NCI-H524 treated with DMSO at 0.1 percent for 48 hours (cell line): ENCODE results near the gene TLE4.

Experiments
- DNase-seq: peaks from one replicate; lab custom pipeline; 2025; lab: John Stamatoyannopoulos, UW

Gene TLE4

DNA sequence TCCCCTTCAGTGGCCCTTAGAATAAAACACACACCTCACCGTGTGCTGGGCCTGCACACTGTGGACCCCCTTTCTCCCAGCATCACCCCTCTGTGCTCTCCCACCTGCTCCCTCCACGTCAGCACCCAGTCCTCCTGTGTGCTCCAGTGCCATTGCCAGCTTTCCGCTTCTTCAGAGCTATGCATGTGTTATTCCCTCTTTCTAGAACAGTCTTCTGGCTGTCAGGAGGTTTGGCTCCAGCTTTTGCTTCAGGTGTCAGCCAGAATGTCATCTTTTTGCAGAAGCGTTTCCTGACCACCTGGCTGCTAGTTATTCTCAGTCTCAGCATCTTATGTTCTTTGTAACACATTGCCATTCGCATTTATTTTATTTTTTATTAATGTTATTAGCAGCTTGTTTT, 119.7 kb downstream of the TLE4 start:
- DNase-seq, result no peak

DNA sequence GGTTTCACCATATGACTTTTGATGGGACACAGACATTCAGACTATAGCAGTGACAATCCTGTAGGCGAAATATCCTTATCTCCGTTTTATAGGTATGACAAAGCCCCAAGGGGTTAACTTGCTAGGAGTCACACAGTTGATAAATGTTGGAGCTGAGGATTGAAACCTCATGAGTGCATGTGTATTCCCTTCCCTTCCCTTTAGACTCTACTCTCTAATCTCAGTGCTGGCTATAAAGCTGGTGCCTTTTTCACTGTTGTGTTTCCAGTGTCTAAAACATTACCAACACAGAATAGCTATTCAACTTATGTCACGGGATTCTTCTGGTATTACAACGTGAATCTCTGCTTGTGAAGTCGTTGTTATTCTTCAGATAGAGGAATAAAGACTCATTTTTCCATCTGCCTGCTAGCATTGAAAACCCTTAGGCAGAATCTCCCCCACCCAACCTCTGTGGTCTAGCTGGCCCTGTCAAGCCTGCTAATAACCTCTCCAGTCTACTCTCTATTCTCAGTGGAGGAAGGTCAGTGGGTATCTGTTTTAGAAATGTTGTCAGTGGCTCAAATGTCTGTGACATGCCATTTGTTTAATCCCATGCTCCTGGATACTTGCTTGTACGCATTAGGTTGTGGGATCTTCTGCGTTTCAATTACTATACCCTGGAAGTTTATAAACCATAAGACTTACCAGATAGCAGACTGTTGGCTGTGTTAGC, 121.2 kb downstream of the TLE4 start:
- DNase-seq, result no peak

DNA sequence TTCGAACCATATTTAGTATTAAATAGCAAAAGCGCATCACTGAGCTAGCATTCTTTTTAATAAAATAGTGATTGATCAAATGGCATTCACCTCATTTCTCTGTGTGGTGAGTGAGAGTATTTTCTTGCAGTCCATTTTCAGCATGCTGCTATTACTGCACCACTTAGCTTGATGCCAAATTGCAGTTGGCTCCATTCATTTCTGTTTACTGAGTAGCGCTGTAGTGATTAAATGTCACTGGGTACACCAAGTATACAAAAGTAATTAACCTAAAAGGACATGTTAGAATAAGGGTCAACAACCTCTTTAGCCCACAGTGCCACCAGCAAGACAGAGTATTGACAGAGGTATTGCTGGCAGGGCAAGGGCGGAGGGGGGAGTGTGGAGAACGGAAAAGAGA, 122.0 kb downstream of the TLE4 start:
- no peak for DNase-seq

DNA sequence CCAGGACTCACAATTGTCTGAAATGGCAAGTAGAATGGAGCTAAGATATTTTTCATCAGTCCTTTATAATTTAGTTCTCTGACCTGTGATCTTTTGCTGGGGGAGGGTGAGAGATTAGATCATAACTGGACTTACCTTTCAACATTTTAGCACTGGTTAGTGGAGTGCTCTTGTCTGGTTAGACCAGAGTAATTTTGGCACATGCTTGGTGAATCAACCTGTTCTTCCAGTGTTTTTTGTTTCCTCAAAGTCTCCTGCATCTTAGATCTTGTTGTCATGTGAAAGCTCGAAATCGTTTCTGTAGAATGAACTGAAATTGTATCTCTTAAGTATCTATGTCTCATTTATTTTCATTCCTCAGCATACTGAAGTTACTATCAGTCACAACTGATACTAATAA, 122.4 kb downstream of the TLE4 start:
- no peak for DNase-seq

DNA sequence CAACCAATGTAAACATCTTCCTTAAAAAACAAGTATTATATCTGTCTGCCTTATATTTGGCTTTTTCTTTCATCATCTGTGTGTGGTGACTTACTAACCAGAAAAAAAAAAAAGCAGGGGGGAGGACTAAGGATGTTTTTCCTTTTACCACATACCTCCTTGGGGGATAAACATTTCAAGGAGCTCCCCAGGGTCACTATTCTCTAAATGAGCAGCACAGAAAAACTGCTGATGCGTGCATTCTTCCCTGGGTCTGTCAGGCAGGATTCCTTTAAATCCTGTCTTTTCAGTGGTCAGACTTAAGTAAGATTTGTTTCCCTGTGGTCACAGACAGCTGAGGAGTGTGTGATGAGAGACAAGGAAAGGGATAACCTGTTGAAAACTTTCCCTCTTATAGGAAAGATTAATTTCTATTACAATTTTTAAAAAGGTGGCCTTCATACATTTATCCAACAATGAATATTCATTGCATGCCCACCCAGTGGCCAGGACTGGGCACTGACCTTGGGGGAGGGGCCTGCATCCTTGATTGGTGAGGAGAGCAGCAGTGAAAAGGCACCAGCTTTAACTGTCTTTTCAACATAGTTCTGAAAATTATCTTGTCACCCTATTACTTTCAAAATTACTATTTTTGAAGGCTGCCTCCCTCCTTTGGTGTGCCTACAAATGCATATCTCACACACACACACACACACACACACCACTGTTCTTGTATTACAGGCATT, 123.1 kb downstream of the TLE4 start:
- DNase-seq, result no peak

DNA sequence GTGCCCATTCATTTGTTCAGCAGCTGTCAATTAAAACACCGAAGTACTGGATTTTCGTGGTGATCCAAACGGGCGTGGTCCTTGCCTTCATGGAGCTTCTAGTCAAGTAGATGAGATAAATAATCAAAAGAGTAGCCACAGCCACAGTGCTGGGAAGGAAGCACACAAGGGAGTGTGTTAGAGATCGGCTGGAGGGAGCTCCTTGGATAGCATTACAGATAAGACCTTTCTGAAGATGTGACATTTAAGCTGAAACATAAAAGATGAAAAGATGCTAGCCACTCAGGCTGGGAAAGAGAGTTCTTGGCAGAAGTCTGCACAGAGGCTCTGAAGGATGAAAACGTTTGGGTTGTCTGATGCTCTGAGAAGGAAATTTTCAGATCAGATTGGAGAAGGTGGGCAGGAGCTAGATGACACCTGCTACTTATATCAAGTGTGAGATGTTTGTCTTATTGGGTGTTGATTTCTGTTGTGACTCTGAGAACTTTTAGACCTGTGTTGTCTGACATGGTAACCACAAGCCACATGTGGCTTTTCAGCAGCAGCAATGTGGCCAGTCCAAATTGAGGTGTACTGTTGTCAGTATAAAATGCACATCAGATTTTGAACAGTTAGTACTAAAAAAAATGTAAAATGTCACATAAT, 123.9 kb downstream of the TLE4 start:
- no peak for DNase-seq

DNA sequence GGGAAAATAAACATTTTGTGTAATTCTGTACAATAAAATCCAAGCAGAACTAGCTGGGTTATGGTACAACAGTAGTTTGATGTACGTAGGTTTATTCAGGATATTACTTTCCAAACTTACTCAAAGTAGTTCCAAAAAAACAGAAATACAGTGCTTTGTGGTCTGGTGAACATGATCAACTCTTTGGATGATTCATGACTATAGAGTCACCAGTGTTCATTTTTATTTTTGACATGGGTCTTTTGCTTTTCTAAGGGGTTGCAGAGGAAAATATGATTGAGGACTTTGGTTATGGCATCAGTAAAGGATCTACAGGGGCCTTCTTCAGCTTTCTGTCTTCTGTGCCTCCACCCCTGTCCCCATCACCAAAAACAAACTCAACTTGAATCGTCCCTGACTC, 127.2 kb downstream of the TLE4 start:
- no peak for DNase-seq

DNA sequence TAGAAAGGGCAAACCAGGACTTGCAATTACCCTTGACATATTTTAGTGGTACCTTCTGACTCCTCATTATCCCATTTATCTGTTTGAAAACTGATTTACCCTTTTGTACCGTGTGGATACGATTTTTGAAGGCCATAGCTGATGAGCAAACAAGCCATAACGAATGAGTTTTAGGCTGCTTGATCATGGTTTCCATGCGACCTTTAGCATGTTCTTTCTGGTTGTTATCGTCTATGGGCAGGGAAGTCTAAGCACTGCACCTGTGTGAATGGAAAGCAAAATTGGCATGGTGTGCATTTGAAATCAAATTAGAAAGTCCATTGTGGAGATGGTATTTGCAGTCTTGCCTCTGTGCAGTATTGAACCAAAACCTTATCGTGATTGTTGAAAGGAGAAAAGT, 127.7 kb downstream of the TLE4 start:
- no peak for DNase-seq

DNA sequence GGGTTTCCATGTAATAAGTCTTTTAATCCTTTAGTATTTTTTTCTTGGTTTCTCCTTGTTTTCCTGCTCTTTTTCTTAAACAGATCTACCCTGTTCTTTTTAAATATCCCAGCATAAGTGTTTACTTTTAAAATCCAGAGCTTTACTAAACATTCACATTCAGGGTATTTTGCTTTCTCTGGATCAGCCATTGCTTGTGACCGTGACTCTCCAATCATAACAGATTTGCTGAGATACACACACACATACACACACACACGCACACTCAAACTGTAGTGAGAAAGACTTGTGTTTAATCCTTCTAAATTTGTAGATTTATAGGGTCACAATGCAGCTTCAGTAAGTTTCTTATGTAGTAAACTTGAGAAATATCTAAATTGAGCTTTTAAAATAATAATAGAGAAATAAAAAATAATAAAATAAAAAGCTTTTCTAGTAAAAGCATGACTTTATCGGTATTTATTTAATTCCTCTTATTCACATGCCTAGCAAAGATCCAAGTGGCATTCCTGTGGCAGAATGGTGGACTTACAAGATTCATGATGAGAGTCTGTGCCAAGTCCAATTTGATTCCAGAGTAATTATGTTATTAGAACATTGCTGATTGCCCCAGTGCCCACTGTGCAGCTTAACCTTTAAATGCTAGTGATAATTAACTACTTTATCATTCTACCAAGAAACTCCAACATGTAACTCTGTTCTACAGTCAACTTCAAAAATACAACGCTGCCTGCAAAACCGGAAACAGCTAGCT, 129.0 kb downstream of the TLE4 start:
- DNase-seq, result no peak

DNA sequence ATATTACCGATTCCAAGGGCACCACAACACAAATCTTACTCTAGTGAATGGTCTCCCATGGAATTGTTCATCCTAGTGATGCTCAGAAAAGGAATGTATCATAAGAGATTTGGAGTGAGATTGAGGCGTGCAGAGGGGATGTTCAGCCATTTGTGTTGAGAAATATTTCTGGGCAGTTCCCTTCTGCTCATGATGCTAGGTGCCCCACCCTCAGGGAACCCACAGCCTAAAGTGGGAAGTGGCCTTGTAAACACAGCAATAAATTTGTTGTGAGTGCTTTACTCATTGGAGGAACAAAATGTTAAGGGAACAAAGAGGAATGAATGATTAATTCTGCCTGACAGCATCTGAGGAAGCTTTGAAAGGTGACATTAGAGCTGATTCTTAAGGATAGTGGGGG, 129.9 kb downstream of the TLE4 start:
- no peak for DNase-seq

DNA sequence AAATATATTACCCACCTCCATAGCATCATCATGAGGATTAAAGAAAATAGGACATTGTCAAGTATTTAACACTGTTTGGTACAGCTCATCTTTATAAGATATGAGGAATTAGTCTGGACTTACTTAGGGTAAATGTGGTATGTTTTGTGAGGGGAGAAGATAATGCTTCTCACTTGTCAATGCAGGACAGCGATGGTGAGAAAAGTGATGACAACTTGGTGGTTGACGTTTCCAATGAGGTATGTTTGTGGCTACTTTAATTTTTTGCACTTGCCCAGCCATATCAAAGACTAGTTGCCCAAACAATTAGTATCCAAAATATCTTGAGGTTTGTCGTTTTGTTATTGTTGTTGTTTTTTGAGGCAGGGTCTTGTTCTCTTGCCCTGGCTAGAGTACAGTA, 133.9 kb downstream of the TLE4 start:
- no peak for DNase-seq

DNA sequence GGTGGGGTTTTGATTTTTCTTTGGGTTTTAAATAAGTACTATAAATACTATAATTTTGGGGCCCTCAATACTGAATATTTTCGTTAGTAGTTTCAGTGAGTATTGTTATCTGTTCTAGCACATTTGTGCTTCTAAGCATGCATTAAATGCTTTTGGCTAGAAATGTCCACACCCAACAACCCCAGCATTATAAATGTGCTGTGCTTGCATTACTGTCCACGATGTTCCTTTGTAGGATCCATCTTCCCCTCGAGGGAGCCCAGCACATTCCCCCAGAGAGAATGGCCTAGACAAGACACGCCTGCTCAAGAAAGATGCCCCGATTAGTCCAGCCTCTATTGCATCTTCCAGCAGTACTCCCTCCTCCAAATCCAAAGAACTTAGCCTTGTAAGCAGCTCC, 134.7 kb downstream of the TLE4 start:
- no peak for DNase-seq

DNA sequence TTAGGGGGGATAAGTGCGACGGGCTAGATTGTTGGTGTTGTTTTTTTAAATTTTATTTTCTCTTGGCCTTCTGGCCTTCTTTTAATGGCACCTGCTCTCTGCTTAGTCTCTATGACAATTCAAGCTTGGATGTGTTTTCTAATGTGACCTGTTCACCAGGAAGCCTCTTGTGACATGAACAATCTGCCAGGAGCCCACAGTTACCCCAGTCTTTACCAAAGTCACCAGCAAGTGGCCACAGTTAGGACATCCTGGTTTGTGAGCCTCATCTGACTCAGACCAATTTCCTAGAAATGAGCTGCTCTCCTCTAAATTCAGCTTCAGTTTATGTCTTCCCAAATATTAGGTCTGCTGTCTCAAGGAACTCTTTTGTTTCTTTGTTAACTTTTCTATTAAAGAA, 135.8 kb downstream of the TLE4 start:
- DNase-seq, result no peak

DNA sequence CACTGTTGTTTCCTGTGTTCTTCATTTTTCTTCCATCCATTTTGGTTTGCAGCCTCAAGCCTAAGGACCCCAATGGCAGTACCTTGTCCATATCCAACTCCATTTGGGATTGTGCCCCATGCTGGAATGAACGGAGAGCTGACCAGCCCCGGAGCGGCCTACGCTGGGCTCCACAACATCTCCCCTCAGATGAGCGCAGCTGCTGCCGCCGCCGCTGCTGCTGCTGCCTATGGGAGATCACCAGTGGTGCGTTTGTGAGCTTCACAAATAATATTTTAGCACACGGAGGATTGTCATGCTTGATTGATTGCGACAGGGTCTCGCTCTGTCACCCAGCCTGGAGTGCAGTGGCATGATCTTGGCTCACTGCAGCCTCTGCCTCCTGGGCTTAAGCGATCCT, 136.8 kb downstream of the TLE4 start:
- DNase-seq, result no peak

DNA sequence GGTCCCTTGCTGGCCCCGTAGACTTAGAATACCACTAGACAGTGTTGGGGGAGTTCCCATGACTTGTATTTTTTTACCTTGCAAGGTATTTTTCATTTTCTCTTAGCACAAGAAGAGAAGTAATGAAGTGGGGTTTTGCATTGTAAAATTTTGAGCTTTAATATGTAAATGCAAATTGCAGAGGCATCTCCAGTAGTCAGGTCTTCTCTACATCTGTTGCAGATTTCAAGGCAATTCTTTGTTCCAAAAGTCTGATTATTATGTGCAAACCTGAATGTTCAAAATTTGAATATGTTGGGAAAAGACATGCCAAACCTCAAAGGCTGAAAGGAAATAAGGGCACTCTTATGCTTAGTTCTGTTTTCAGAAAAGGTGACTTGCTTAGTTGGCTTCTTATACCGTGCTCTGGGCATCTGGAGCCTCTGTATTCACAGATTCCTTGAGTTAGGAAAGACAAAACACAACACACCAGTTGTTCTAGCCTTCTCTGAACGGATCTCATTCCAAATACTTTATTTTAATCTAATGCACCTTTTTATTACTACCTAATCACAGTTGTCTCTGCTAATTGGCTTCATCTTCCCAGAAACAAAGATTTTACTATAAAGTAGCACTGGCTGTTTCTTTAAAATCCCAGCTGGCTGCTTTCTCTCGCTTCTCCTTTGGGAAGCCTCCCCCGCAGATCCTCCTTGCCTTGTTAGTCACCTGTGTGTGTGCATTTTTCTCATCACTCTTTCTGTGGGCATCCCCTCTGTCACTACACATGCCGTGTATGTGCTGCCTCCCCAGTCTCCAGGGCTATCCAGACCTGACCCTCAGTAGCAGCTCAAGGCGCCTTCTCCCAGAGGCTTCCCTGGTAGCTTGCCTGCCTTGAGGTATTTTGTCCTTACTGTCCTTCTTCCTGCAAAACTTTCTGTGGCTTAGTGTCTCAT, 138.2 kb downstream of the TLE4 start:
- no peak for DNase-seq

DNA sequence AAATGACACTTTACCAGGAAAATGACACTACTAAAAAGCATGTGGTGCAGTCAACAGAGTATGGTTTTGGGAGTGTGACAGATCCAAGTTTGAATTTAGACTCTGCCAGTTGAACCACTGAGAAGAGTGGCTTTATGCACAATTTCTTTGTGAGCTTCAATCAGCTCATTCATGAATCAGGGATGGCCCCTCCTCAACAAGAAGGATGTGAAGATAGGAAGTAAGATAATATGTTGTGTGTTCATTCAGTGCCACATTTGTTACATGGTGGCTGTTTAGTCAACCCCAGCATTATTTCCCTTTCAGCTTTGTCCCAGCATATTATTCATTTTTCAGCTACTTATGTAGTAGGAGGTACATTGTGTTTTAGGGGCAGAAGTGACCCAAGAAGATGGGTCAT, 140.1 kb downstream of the TLE4 start:
- DNase-seq, result no peak

DNA sequence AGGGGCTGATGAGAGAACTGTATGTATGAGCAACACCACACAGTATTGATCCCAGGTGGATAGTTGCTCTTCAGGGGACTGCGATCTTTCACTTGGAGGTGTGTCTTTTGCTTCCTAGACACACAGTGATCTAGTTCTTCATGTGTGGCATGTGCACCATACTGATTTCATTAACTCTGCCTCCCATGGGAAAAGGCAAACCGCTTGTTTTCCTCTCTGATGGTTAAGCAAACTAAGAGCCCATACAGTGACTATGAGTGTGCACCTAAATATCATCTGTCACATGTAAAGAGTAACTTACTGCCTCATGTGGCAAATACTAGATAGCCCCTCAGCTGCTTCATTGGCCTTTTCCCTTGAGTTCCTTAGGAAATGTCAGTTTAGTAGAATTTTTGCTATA, 147.3 kb downstream of the TLE4 start:
- DNase-seq, result no peak

DNA sequence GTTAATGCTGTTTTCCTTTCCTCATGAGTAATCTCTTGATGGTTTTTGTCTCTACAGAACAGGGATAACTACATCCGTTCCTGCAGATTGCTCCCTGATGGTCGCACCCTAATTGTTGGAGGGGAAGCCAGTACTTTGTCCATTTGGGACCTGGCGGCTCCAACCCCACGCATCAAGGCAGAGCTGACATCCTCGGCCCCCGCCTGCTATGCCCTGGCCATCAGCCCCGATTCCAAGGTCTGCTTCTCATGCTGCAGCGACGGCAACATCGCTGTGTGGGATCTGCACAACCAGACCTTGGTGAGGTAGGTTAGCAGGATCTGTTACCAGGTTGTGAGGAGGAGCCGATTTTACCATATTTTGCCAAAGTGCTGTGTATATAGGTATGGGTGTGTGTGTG, 148.2 kb downstream of the TLE4 start:
- DNase-seq, result no peak

DNA sequence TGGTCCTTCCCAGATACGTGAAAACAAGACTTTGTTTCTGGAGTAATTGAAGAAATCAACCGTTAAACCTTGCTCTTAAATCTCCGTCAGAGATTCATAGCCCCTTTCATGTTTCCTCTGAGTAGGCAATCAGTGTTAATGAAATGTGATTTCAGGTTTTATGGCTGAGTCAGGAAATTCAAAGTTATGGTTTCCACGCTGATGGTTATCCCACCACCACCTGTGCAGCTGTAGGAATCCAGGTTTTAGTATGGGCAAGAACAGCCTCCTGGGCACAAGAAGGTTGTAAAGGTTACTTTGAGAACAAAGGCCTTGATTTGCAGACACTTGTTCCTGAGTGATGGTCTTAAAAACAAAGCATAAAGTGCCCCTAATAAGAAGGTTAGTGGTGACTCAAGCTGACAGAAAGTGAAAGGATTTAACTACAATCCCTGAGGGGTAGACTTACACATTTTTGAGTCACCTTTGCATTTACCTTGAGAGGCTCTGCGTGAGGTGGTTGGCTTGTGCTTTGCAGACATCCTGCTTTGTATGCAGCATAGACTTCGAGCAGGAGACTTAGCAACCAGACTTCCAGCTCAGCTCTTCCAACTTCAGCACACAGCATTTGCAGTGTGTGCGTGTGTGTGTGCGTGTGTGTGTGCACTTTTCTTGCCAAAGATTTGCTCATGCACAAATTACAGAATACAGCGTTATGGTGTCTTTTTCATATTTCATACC, 159.6 kb downstream of the TLE4 start:
- DNase-seq, result no peak

DNA sequence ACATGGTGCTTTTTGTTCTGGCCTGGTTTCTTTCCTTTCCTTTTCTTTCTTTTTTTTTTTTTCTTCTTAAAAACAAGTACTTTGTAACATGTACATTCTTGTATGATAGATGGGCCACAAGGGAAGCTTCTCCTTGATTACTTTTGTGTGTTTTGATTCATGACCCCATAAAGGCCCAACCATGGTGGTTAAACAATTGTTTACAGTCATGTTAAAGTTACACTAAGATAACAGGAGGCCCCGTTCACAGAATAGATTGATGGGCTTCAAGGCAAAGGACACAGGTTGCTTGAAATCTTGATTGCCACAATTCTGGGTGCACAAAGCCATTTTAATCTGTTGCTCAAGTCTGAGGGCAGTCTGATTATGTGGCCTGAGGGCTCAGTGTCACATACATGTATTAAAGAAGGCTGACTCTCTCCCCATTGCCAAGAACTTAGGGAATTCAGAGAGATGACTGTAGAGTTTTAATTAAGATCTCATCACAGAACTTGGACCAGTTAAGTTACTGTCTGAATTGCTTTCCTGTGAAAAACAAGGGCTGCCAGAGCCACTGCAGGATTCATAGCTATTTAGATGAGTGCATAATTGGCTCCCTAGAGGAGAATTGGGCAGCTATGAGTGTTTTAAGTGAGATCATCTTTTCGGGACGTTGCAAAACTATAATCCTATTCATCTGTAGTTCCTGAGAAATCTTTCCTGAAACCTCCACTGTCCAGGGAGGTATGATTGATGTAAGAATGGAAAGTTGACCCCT, 163.4 kb downstream of the TLE4 start:
- no peak for DNase-seq
